Activated gamma-delta T cell (primary cell): ENCODE measurements around the gene SHISA2.

Experiments
- DNase-seq: peaks from one replicate; lab custom pipeline; 2025; lab: John Stamatoyannopoulos, UW

Gene SHISA2

DNA sequence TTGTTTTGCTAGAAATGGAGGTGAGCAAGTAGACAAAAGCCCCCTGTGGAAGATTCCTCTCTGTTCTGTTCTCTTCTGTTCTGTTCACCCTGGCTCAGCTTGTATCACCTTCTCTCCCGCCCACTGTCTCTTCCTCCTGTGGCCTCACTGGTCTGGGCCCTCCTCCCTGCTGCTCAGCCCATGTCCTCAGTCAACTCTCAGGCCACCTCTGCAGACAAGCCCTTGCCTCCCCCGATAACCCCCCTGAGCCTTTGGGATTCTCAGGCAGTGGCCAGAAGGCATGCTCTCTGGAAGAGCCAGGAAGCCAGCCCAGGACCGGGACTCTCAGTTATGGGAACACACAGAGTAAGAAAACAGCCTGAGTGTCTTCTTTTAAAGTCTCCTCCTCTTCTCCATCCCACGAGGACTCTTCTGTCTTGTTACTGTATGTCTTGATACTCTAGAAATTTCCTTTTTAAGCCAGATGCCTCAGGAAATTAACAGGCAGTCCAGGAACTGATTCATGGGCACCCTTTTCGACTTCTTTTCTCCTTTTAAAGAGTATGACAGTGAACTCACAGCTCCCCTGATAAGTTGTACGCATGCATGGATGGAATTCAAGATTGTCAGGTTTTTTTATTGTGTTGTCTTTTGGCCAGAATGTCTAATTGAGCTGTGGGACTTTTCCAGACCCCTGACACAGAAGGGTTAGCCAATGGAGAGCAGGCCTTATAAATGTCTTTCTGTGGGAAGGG, 33.7 kb downstream of the SHISA2 start:
- no peak for DNase-seq

- DNase-seq: no peak
Measured at GRCh38 chr13:26017196-26017921, 34.5 kb downstream of the SHISA2 start.

DNA sequence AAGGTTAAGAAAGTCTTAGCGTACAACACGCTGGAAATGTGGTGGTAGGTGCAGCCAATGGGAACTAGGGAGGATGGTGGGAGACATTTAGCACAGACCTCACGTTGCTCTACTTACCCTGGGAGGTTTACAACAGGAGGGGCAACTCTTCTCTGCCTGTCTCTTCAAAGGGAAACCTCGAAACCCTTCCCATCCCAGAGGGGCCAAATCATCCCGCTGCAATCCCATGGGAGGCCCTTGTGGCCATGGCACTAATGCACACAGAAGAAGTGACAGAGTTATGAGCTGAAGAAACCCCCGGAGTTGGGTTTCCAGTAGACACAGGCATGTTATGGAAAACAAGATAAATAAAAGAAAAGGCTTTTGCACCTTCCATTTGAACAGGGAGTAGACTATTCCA, 35.6 kb downstream of the SHISA2 start:
- no peak for DNase-seq

- DNase-seq: no peak
Measured at GRCh38 chr13:26015271-26016125, 36.3 kb downstream of the SHISA2 start.

- DNase-seq: no peak
Measured at GRCh38 chr13:26012995-26013394, 38.8 kb downstream of the SHISA2 start.

GRCh38 chr13:26011996-26012821, 39.6 kb downstream of the SHISA2 start:
- peak; percentile 52 for DNase-seq

GRCh38 chr13:26011208-26011573, 40.6 kb downstream of the SHISA2 start:
- no peak for DNase-seq

DNA sequence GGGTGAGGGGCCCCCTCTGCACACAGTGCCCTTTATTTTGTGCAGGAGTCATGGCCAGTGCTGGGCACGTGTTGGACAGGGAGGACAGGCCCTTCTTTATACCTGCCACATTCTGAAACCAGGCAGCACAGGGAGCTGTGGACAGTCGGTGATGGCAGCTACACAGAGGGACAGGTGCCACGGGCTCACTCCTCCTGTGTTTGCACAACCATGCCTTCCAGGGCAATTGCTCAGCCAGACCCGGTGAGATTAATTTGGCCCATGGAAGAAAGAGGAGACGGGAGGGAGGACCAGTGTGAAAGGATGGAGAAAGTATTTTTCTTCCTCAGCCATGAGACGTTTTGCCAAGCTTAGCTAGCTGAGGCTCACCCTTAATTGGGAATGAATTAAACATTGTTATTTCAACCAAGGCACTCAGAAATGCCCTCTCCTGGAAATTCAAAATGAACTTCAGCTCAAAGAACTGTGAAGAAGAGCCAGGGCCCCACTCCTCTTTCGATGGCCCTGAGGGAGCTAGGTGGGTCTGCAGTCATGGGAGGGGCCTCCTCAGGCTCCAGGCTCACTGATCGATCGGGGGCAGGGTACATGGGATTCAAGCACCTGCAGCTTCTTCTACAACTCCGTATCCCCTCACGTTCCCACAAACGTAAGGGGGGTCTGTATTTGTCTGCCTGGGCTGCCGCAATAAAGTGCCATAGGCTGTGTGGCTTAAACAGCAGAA, 41.2 kb downstream of the SHISA2 start:
- DNase-seq: no peak

GRCh38 chr13:26007261-26008125, 44.3 kb downstream of the SHISA2 start:
- no peak for DNase-seq
